Inflammatory macrophage treated with lipopolysaccharide for 4 hours (primary cell): ENCODE data around the gene PODNL1.
"Not testable (repeated sequence)": the region's sequence is repeated elsewhere in the genome, so short reads cannot be mapped to it uniquely, and the experiment has no call there.

ENCODE experiments used
- DNase-seq: peaks from one replicate; pipeline ENCODE4 v3.0.0-alpha.2; 2020

Gene PODNL1

DNA sequence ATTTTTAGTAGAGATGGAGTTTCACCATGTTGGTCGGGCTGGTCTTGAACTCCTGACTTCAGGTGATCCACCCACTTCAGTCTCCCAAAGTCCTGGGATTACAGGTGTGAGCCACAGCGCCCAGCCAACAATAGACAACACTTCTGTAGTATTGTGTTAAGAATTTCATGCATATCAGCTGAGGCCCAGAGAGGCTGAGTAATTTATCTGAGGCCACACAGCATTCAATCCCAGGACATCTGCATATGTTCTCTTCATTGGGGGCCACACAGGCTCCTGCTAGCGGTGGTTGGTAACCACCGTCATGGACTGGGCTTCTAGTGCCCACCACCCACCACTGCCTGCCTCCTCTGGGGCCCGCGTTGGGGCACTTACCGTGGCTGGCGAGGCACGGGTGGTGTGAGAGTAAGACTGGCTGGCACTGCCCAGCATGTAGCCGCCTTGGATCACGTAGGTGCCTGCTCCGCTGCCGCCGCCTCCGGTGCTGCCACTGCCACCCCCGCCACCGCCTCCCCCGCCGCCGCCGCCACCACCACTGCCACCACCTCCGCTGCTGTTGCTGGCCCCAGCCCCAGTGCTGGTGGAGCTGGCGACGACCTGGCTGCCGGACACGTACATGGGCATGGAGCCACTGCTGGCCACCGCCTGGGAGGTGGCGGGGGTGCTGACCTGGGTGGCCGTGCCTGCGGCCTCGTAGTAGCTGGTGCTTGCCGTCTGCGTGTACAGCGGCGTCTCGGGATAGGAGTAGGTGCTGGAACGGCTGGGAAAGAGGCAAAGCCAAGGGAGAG lies 34.3 kb upstream of the PODNL1 start:
- DNase-seq, result no peak

- not testable (repeated sequence) for DNase-seq
Measured at GRCh38 chr19:13971868-13972267, 33.7 kb upstream of the PODNL1 start.

DNA sequence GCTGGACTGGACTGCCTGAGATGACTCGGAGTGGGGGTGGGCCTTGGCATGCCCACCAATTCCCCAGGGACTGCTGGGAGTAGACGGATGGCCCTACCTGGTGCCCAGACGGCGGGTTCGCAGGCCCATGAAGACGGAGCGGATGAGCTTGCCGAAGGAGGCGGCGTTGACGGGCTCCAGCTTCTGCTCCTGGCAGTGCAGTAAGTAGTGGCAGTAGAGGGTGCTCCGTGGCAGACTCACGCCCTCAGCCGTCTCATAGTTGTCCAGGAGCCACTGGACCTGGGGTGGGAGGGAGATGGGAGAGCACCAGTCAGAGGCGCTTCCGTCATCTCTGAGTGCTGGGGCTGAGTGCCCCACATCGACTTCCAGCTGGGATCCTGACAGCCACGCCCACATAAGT lies 31.7 kb upstream of the PODNL1 start:
- no peak for DNase-seq

- DNase-seq, result no peak
Measured at GRCh38 chr19:13968999-13969398, 30.8 kb upstream of the PODNL1 start.

GRCh38 chr19:13968383-13968935 lies 30.2 kb upstream of the PODNL1 start:
- no peak for DNase-seq

- DNase-seq, result not testable (repeated sequence)
Measured at GRCh38 chr19:13967206-13967605, 29.0 kb upstream of the PODNL1 start.

DNA sequence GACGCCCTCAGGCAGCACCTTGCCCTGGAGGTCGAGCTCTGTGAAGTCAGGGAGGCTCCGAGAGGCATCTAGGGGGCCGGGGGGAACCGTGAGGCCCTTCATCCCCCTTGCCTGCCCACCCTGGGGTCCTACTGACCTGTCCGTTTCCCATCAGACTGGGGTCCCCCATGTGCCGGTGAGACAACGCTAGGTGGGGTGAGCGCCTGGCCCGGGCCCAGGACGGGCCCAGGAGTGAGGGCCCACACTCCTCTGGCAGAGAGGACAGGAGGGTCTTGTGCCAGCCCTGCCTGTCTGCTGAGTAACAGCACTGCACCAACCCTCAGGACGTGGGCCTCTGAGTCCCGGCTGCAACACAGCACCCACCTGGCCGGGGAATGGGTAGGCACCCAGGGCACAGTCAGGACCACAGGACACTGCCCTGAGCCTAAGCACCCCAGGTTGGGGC lies 28.5 kb upstream of the PODNL1 start:
- DNase-seq, result no peak

DNA sequence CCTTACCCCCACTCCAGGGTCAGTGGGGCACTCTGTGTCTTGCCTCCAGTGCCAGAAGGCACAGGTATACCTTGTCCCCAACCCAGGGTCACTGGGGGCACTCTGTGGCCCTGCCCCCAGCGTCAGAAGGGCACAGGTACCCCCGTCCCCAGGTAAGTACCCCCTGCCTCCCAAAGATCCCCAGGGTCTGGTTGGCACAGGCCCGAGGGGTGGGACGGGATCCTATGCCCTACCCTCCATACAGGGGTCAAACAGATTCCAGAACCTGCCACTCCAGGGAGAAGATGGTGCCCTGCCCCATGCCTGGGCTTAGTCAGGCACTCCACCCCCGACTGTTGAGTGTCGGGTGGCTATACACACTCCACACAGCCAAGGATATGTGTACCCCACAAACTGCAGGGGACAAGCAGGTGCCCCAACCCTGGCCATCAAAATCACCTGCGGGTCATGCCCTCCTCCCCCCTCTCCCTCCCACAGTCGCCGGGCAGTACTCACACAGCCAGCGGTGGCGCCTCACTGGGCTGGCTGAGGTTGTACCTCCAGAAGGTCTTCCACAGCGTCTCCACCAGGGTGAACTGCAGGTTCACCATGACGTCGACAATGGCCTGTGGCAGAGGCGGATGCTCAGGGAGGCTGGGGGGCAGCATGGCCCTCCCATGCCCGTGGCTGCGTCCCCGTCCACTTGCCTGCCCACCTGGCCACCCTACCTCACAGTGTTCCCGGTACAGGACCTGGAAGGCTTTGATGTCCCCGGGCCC lies 27.9 kb upstream of the PODNL1 start:
- no peak for DNase-seq

GRCh38 chr19:13965377-13965896 lies 27.2 kb upstream of the PODNL1 start:
- no peak for DNase-seq

DNA sequence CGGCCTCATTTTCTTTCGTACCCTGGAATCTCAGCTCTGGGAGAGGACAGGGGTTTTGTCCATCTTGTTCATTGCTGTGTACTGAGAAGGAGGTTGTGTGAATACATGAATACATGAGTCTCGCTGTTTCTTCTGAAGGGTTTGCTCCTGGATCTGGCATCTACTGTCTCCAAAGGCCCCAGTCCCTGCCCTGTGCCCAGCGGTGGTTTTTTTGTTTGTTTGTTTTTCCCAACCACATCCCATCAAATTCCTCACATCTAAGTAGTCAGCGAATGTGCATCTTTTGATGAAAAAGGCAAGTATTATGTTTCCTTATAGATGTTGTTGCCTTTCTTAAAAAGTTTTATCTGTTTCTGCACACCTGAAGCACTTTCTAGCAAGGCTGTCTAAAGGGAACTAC lies 26.6 kb upstream of the PODNL1 start:
- DNase-seq, result no peak

DNA sequence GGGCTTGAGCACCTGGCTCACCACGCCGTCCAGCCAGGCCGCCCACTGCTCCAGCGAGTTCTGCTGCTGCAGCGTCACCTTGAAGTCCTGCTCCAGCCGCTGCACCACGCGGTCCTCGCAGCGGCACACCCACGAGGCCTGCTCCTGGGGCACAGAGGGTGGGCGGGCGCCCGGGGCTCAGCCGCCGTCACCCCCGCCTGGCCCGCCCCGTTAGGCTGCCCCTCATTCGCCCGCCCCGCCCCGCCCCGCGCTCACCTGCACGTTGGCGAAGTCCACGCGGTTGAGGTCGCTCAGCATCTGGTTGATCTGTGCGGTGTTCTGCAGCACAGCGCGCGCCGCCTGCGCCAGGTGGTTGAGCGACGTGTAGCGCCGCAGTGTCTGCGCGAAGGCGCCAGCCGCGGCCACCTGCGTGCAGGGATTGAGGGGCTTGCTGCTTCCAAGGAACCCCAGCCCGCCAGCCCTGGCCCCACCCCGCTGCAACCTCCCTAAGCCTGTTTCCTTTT lies 25.4 kb upstream of the PODNL1 start:
- DNase-seq, result no peak

DNA sequence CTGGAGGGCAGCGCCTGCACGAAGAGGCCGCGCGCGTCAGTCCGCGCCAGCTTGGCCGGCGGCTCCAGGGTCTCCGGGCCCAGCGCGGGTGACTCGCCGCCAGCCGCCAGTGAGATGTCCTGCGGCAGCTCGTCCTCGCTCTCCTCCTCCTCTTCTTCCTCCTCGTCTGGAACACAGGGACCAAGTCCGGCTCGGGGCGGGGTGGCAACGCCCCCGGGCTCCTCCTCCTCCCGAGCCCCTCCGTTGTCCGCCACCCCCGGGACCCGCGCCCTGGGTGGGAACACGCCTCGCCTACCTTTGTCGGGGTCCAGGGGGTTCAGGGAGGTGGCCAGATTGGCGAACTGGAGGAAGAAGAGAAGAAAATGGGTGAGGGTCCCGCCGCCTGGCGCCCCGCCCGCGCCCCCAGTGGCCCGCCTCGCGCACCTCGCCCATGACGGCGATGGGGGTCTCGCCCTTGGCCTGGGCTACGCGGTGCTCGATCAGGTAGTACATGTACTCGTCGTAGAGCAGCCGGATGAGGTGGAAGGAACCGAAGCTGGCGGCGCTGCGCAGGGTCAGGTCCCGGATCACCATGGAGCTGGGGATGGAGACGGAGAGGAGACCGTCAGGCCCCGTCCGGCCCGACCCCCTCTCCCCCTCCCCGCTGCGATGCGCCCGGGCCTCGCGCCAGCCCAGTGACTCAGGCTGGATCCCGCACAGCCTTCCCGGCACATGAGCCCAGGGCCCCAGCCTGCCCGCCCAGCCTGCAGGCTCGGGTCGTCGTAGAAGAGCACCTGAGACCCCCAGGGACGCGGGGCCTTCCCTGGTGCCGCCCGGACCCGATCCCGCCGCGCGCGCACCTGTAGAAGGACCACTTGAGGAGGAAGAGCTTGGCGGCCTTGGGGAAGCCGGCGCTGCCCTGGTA lies 24.7 kb upstream of the PODNL1 start:
- no peak for DNase-seq

- no peak for DNase-seq
Measured at GRCh38 chr19:13961826-13962698, 23.8 kb upstream of the PODNL1 start.

DNA sequence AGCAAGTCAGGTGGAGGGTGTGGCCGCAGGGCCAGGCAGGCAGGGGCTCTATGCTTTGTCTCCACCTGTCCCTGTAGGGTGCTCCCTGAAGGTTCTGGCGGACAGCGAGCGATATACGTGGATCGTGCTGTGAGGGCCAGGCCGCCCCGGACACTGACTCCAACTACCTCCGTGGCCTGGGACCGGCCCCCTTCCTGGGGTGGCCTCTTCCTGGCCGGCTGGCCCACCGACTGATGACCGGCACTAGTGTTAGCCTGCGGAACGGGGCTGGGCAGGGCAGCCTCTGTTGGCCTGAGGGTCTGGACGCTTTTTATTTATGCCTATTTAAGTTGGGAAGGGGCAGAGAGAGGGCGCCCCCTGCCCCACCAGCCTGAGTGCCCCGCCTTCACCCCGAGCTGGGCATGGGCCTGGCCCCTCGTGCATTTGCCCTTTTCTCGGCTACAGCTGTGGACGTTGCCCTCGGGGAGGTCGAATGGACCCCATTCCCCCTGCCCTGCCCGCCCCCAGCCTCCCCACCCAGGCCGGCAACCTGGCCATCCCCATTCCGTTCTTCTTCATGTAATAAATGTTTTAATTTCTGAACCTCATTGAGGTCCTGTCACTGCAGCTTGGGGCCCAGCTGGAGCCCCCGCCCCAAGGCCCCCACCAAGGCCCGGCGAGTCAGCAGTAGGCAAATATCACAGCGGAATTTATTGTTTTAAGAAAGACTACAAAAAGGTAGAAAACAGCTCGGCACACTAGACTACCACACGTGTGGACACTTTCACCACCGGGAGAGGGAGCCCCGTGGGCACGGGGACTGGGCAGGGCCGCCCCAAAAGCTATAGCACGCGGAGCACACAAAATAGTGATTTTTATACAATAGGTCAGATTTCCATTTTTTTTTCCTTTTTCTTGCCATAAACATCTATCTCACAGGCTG lies 22.9 kb upstream of the PODNL1 start:
- DNase-seq, result no peak

- DNase-seq, result no peak
Measured at GRCh38 chr19:13959962-13960862, 22.0 kb upstream of the PODNL1 start.

DNA sequence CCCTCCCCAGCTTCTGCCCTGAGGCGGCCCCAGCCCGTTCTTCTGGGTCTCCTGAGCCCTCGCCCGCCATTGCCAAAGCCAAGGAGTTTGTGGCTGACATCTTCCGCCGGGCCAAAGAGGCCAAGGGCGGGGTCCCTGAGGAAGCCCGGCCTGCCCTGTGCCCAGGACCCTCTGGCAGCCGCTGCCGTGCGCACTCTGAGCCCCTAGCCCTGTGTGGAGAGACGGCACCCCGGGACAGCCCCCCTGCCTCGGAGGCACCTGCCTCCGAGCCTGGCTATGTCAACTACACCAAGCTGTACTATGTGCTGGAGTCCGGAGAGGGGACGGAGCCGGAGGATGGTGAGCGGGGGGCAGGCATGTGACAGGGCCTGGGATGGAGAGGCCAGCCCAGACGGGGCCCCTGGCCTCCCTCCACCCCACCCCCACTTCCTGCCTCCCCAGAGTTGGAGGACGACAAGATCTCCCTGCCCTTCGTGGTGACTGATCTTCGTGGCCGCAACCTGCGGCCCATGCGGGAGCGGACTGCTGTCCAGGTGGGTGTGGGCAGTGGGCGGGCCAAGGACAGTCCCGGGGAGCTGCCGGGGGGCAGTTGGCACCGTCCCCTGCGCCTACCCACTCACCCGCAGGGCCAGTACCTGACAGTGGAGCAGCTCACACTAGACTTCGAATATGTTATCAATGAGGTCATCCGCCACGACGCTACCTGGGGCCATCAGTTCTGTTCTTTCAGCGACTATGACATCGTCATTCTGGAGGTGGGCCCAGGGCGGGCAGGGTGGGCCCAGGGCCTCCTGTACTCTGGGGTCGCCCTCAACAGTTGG lies 21.1 kb upstream of the PODNL1 start:
- DNase-seq, result no peak

DNA sequence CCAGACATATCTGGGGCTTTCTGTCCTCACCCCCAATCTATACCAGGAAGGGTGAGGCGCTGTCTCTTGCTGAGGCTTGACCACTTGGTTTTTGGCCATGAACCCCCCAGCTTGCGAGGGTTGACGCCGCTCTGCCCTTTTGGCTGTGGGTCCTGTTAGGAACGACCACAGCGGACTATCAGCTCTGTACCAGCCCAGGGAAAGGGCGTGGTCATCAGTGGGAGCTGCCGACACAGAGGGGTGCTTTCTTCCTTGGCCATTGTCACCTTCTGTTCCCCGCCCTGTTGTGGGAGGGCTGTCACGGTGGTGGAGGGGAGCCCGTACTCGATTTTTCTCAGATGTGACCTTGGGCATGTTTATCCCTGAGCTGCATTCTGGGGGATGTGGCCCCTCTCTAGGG lies 19.8 kb upstream of the PODNL1 start:
- DNase-seq, result no peak

DNA sequence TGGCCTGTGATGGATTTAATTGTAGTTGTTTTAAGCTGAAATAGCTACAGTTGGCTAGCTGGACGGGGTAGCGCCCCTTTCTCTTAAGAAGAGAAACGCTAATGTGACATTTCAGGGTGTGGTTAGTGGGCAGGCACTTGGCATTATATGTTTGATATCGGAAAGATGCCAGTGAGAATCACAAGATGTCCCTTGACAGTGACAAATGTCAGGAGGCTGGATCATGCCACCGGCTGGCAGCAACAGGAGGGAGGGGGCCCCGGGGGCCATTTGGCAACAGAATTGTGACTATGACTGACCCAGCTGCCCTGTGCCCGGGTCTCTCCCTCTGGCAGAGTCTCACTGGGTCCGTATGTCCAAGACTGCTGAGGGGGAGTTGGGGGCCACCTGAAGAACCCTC lies 18.8 kb upstream of the PODNL1 start:
- DNase-seq, result no peak
